ENCODE results near the gene MRPS12.

Gene MRPS12

GRCh38 chr19:38911388-38912001, 19.2 kb upstream of the MRPS12 start:
- DNase-seq (ENCODE audit: low spot score): no peak

DNA sequence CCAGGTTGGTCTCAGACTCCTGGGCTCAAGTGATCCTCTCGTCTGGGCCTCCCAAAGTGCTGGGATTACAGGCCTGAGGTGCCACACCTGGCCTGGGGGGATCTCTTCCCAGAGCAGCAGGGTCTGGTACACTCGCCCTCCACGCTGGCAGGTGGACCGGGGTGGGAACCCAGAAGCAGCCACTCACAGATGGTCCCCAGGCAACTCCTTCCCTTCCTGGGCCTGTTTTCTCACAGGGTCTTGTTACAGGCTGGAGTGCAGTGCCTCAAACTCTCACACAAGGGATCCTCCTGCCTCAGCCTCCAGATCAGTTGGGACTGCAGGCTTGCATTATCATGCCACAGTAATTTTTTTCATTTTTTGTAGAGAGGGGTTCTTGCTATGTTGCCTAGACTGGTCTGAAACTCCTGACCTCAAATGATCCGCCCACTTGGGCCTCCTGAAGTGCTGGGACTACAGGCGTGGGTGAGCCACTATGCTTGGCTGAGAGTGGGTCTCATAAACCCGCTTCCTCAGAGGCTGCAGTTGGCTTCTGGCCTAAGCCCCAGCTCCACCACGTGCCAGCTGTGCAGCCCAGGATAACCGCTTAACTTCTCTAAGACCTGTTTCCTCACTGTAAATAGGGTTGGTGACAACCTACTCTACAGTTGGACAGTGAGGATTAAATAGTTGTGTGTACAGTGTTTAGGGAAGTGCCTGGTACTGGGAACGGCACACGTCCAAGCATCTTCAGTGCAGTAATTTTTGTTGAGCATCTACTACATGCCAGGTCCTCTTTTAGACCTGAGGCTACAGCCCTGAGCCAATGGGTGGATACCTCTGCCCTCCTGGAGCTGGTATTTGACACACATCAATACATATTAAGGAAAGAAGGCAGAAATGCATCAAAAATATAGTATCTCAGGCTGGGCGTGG, 17.9 kb upstream of the MRPS12 start:
- no peak for DNase-seq (ENCODE audit: low spot score)

DNA sequence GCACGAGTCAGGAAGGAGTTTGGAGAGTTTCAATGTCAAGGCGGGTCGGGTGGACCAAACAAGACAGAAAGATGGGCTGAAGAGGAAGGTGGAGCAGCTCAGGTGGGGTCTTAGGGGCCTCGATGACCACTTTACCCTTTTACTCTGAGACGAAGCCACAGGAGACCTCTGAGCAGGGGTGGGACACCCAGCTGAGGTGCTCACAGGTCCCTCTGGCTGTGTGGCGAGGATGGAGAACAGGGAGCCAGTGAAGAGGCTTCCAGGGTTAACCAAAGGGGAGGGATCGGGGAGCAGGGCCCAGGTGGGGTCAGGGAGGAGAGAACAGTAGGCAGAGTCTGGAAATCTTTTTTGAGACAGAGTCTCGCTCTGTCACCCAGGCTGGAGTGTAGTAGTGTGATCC, 16.8 kb upstream of the MRPS12 start:
- no peak for DNase-seq (ENCODE audit: low spot score)

DNA sequence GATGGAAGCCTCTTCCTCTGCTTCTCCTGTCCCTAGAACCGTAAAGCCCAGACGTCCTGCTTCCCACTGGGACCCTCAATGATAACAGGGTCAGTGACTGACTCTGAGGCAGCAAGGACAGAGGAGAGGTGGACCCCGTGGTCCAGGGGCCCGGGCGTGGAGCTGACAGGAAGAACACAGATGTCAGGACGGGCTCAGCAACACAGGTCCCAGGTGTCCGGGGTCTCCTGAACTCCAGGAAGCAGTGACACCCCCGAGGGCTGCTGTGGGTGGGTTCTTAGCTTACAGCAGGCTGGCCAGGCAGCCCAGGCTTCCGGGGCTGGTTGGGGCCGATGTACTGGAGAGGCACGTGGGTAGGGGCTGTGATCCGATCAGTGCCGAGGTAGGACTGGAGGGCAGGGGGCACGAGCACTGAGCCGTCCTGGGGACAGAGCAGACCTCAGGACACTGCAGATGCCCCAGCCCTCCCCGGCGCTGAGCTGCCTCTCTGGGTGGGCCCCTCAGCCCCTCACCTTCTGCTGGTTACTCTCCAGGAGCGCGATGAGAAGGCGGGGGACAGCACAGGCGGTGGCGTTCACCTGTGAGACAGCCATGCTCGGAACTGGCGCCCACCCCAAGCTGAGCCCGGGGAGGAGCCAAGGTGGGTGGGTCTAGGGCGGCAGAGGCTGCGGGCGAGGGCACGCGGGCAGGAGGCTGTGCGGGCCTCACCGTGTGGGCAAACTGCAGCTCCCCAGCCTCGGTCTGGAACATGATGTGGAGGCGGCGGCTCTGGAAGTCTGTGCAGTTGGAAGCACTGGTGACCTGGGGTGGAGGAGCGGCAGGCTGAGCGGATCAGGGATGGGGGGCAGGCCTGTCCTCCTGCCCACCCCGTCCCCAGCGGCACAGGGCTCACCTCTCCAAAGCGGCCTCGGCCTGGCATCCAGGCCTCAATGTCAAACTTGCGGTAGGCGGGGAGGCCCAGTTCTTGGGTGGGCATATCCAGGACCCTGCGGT, 15.1 kb upstream of the MRPS12 start:
- DNase-seq (ENCODE audit: low spot score): no peak

DNA sequence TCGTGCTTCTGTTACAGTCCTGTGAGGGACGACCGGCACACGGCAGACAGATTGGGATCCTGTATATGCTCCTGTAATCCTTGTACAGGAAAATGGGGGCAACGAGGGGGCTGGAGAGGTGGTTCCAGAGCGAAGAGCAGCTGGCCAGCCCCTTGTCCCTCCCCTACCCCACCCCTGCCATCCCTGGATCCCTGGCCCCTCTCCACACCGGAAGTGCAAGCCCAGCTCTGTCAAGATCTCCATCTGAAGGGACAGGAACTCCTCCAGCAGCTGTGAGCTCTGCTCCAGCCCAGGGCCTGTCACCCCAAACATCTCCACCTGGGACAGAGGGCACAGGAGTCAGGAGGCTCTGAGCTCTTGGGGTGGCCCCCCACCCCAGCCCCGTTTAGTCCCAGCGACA, 13.2 kb upstream of the MRPS12 start:
- DNase-seq (ENCODE audit: low spot score): no peak

DNA sequence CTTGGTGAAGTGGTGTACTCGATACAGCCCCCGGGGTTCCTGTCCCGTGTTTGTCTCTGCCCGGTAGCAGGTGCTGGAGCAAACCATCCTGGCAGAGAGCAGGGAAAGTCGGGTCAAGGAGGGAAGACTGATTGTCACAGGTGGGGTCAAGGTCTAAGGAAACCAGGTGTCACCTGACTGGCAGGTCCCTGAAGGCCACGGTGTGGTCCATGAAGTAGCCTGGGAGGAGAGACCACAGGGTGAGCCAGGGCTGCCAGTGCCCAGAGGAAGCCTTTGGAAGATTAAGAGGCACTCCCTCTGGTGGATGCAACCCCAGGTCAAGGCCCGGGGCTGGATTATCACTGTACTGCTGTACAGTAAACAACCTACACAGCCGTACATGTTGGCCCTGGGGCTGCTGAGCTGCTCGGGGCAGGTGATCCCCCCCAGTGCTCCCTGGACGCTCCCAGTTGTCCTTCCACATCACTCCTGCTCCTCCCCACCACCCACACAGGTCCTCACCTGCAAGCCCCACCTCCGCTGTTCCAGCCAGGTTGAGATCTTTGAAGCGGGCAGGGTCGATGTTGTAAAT, 12.7 kb upstream of the MRPS12 start:
- DNase-seq (ENCODE audit: low spot score): no peak

DNA sequence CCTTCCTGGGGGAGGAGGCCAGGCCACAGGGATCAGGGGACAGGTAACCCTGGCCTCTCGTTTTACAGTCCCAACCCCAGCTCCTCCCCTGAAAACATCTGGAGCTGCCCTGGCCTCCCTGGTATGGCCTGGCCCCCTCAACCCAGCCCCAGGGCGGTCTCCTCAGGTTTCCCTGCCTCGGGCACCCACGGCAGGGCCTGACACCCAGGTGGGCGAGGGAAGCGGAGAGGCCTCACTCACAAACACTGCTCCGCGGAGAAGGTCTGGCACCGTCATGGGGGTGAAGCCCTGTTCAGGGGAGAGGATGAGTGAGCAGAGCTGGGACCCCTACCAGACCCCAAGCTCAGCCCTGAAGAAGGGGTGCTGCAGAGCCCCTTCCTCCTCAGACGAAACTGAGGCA, 12.2 kb upstream of the MRPS12 start:
- no peak for DNase-seq (ENCODE audit: low spot score)

- DNase-seq (ENCODE audit: low spot score): no peak
Observed at GRCh38 chr19:38919837-38920601, 10.7 kb upstream of the MRPS12 start.

DNA sequence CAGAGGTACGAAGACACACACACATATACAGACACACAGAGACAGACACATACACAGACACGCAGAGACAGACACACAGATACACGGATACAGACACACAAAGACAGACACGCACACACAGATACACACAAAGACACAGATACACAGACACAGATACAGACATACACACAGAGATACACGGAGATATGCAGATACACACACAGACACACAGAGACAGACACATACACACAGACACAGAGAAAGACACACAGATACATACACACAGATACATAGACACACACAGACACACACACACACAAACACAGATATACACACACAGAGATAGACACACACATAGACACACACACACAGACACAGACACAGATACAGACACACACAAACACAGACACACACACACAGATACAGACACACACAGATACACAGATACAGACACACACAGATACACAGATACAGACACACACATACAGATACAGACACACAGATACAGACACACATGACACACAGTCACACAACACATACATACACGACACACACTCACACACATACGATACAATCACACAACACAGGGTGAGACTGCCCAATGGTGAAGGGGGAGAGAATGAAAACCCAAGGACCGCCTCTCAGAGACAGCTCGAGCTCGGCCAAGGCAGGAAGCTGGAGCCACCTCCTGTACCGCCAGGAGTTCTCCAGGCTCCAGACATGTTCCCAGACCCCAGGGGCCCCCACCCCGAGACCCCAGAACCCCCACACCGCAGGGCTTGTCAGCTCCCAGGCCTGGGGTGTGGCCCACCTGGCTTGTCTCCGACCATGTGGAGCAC, 9.9 kb upstream of the MRPS12 start:
- no peak for DNase-seq (ENCODE audit: low spot score)

DNA sequence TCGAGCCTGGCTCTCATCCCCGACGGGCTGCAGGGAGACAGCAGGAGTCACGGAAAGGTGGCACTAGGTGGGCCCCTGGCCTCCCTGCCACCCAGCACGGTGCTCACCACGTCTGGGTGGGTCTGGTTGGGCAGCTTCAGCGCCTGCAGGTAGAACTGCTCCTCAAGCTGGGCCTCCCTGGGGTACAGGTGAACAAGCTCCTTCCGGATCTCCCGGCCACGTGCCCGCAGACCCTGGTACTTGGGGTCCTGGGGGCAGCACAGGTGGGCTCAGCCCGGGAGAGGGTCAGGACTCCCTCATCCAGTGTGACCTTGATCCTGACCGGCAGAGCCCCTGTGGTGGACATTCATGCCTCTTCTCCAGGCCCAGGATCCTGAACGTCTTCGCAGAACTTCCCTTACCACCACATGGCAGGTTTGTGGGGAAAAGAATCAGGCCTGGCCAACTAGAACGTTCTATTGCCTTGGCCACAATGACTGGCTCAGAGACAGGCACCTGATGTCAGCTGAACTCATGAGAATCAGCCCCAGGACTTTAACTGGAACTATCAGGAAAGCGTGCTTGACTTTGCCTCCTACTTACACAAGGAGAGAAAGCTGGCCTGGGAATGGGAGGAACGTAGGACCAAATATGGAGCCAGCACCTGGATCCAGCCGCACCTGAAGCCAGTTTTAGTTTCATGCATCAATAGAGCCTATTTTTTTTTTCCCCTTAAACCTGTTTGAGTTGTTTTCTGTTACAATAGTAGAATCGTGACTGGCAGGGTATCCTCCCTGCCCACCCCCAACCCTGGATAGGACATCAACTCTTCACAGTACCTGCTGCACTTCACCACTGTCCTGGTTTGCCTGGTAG, 9.1 kb upstream of the MRPS12 start:
- no peak for DNase-seq (ENCODE audit: low spot score)

GRCh38 chr19:38922482-38922881, 8.3 kb upstream of the MRPS12 start:
- DNase-seq (ENCODE audit: low spot score): no peak

GRCh38 chr19:38924388-38924787, 6.4 kb upstream of the MRPS12 start:
- no peak for DNase-seq (ENCODE audit: low spot score)

DNA sequence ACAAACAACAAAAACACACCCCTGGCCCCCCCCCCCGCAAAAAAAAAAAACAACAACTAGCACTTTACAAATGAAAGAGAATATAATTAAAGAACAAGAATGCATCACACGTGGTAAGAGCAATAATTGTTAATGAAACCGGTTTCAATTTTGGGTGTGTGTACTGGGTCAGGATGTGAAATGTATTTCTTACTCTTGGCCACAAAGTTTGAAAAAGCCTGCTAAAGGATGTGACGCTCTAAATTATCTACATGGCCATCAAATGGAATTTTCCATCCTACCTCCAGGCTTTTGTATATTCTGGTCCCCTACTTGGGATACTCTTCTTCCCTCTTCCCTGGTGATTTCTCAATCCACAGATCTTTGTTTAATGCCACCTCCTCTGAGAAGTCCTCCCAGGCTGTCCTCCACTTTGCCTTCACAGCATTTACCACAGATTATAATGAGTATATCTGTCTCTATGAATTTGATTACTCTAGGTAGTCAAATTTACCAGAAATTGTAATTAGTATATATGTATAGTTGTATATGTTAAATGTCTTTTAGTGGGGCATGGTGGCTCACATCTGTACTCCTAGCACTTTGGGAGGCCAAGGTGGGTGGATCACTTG, 2.2 kb upstream of the MRPS12 start:
- no peak for DNase-seq (ENCODE audit: low spot score)

GRCh38 chr19:38929929-38930775, 592 bp upstream of the MRPS12 start, which contains the start of gene SARS2:
TSS of gene SARS2 (minus strand) at chr19:38930763. CDS start at chr19:38930736, 27 bp downstream.
- DNase-seq (ENCODE audit: low spot score): peak; percentile 100

DNA sequence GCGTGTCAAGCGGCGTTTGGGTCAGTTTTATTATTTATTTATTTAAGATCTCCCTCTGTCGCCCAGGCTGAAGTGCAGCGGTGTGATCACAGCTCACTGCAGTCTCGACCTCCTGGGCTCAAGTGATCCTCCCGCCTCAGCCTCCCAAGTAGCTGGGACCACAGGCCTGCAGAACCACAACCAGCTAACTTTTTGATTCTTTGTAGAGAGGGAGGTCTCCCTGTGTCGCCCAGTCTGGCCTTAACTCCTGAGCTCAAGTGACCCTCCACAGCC, 713 bp downstream of the MRPS12 start:
- no peak for DNase-seq (ENCODE audit: low spot score)

DNA sequence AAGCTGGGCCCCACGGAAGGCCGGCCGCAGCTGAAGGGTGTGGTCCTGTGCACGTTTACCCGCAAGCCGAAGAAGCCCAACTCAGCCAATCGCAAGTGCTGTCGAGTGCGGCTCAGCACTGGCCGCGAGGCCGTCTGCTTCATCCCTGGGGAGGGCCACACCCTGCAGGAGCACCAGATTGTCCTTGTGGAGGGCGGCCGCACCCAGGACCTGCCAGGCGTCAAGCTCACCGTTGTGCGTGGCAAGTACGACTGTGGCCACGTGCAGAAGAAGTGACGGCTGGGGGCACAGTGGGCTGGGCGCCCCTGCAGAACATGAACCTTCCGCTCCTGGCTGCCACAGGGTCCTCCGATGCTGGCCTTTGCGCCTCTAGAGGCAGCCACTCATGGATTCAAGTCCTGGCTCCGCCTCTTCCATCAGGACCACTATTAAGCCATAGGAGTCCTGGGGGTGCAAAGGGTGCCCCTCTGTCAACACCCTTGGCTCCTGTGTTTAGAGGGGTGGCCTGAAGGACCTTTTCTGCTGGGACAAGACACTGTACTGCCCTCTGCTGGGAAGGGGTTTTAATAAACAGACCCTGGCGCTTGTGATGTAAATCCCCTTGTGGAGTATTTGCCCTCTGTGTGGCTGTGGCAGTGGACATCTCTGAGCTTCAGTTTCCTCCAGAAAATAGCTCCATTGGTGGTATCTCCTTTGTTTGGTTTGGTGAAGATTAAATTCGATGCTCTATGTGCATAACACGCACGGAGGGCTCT, 1.9 kb downstream of the MRPS12 start:
- peak; percentile 16 for DNase-seq (ENCODE audit: low spot score)

- DNase-seq (ENCODE audit: low spot score): no peak
Observed at GRCh38 chr19:38933544-38933943, 2.8 kb downstream of the MRPS12 start.
